Fibroblast of gingiva (primary cell): ENCODE measurements around the gene FBXO24.
"Not testable (repeated sequence)": the region's sequence is repeated elsewhere in the genome, so short reads cannot be mapped to it uniquely, and the experiment has no call there.

Experiments
- DNase-seq: peaks from one replicate; pipeline ENCODE4 v3.0.0-alpha.2; 2011; ENCODE audit warnings: low read depth

Gene FBXO24

GRCh38 chr7:100586266-100587025 is at the start of gene FBXO24:
Gene FBXO24 (plus strand): TSS chr7:100586328. CDS start chr7:100586626, 298 bp downstream.
- DNase-seq, result peak; percentile 100

- DNase-seq, result not testable (repeated sequence)
Observed at GRCh38 chr7:100536695-100537094, 49.4 kb upstream of the FBXO24 start.

GRCh38 chr7:100538348-100538653 is 47.8 kb upstream of the FBXO24 start:
- DNase-seq, result no peak

- peak; percentile 100 for DNase-seq
Observed at GRCh38 chr7:100538654-100539435, 47.3 kb upstream of the FBXO24 start, which contains the start of gene AGFG2. Gene AGFG2 (plus strand): TSS chr7:100539203. CDS start chr7:100539347, 144 bp downstream.

- DNase-seq, result no peak
Observed at GRCh38 chr7:100539436-100540006, 46.6 kb upstream of the FBXO24 start.

- DNase-seq, result no peak
Observed at GRCh38 chr7:100540073-100540723, 45.9 kb upstream of the FBXO24 start.

GRCh38 chr7:100541309-100541708 is 44.8 kb upstream of the FBXO24 start:
- DNase-seq, result not testable (repeated sequence)

- DNase-seq, result no peak
Observed at GRCh38 chr7:100543586-100543985, 42.5 kb upstream of the FBXO24 start.

GRCh38 chr7:100544386-100544785 is 41.7 kb upstream of the FBXO24 start:
- no peak for DNase-seq

- DNase-seq, result peak; percentile 47
Observed at GRCh38 chr7:100544967-100545359, 41.2 kb upstream of the FBXO24 start.

- peak; percentile 71 for DNase-seq
Observed at GRCh38 chr7:100545360-100546128, 40.6 kb upstream of the FBXO24 start.

GRCh38 chr7:100546129-100546925 is 39.8 kb upstream of the FBXO24 start:
- DNase-seq, result no peak

GRCh38 chr7:100546926-100547800 is 39.0 kb upstream of the FBXO24 start:
- no peak for DNase-seq

- no peak for DNase-seq
Observed at GRCh38 chr7:100547872-100548271, 38.3 kb upstream of the FBXO24 start.

- DNase-seq, result not testable (repeated sequence)
Observed at GRCh38 chr7:100548446-100548845, 37.7 kb upstream of the FBXO24 start.

- no peak for DNase-seq
Observed at GRCh38 chr7:100552532-100552931, 33.6 kb upstream of the FBXO24 start.

- DNase-seq, result no peak
Observed at GRCh38 chr7:100553032-100553431, 33.1 kb upstream of the FBXO24 start.

GRCh38 chr7:100555701-100556100 is 30.4 kb upstream of the FBXO24 start:
- no peak for DNase-seq

GRCh38 chr7:100556541-100556940 is 29.6 kb upstream of the FBXO24 start:
- peak; percentile 76 for DNase-seq

- DNase-seq, result no peak
Observed at GRCh38 chr7:100559127-100559526, 27.0 kb upstream of the FBXO24 start.
